Tibial nerve (tissue), 4 donors: ENCODE measurements around the gene PODXL2.

ENCODE experiments used
- EP300 ChIP-seq, 2 donors: sonication (generic); formaldehyde crosslinking; IDR thresholded peaks; one replicate each; pipeline ENCODE4 v1.6.1; 2017; ENCODE audit warnings: antibody characterized with exemption in 2 of 2, mild to moderate bottlenecking in 1 of 2
- POLR2A ChIP-seq, 2 donors: fragments of 450-650 bp; IDR thresholded peaks; one replicate each; pipeline ENCODE4 v1.6.1; 2017; ENCODE audit warnings: antibody characterized with exemption in 2 of 2, mild to moderate bottlenecking in 2 of 2, moderate library complexity in 2 of 2
- TF ChIP-seq, protein P1 (sequence below), 5 experiments: fragments of 200-600 bp in 3 of 5; fragments of 450-650 bp in 2 of 5; sonication (generic) in 3 of 5; IDR thresholded peaks; one replicate each; pipeline ENCODE4 v1.5.1; 2016 to 2019; ENCODE audit warnings: antibody characterized with exemption in 5 of 5, mild to moderate bottlenecking in 3 of 5, moderate library complexity in 2 of 5

DNA sequence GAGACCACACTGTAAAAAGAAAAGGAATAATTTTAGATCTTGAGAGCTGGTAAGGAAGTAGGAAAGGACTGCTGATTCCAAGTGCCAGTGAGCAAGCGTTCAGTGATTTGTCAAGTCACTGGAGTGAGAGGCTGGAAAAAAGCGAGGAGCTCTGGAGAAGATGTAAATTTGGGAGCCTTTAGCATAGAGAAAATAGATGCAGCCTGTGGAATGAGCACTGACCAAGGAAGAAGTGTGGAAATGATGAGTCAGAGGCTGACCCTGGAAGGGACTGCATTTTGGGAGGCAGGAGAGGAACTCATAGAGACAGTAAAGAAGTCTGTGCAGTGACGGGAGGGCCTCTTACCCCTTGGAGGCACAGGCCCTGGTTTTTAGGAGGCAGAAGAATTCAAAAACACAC lies 26.7 kb downstream of the PODXL2 start:
- TF ChIP-seq, protein P1, sequence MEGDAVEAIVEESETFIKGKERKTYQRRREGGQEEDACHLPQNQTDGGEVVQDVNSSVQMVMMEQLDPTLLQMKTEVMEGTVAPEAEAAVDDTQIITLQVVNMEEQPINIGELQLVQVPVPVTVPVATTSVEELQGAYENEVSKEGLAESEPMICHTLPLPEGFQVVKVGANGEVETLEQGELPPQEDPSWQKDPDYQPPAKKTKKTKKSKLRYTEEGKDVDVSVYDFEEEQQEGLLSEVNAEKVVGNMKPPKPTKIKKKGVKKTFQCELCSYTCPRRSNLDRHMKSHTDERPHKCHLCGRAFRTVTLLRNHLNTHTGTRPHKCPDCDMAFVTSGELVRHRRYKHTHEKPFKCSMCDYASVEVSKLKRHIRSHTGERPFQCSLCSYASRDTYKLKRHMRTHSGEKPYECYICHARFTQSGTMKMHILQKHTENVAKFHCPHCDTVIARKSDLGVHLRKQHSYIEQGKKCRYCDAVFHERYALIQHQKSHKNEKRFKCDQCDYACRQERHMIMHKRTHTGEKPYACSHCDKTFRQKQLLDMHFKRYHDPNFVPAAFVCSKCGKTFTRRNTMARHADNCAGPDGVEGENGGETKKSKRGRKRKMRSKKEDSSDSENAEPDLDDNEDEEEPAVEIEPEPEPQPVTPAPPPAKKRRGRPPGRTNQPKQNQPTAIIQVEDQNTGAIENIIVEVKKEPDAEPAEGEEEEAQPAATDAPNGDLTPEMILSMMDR (IDR thresholded peaks at IDR 0.05): no peak
- TF ChIP-seq EP300 (IDR thresholded peaks at IDR 0.05): no peak
- TF ChIP-seq POLR2A (IDR thresholded peaks at IDR 0.05): no peak
